GF-D8 (cell line): ENCODE measurements around the gene KRT9.

Experiments
- DNase-seq: peaks from one replicate; lab custom pipeline; 2025; lab: John Stamatoyannopoulos, UW

Gene KRT9

GRCh38 chr17:41528959-41529353, 42.9 kb downstream of the KRT9 start:
- DNase-seq: no peak

GRCh38 chr17:41527063-41528023, 44.5 kb downstream of the KRT9 start:
- no peak for DNase-seq

- DNase-seq: no peak
Observed at GRCh38 chr17:41524261-41524660, 47.6 kb downstream of the KRT9 start.

- DNase-seq: no peak
Observed at GRCh38 chr17:41523787-41524186, 48.1 kb downstream of the KRT9 start.

GRCh38 chr17:41523225-41523593, 48.6 kb downstream of the KRT9 start:
- DNase-seq: no peak

GRCh38 chr17:41522301-41523224, 49.3 kb downstream of the KRT9 start:
- DNase-seq: no peak

DNA sequence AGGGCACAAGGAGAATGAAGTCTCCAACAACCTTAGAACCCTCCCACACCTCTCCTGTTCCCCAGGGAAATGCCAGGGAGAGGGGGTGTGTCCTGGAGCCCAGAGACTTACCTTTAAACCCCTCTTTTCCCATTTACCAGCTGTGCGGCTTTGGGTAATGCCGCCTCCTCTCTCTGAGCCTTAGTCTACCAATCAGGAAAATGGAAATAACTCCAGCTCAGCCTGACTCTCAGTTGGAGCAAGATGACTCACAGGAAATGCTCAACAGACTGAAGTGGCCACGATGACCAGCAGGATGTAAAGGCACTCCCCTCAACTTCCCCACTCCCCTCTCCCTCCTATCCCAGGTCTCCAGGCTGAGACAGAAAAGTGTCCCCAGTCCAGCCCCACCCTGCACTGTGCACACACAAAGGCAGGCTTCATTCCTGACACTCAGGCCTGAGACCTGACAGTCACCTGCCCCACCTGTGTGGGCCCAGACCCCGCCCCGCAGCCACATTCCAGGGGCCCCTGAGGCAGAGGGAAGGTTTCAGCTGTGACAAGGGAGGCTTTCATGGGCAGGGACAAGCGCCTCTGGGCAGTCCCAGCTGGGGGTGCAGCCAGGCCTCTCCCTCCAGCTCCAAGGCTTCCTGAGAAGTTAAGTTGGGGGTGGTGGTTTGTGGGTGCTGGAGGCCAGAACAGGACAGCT, 50.1 kb downstream of the KRT9 start:
- DNase-seq: no peak

DNA sequence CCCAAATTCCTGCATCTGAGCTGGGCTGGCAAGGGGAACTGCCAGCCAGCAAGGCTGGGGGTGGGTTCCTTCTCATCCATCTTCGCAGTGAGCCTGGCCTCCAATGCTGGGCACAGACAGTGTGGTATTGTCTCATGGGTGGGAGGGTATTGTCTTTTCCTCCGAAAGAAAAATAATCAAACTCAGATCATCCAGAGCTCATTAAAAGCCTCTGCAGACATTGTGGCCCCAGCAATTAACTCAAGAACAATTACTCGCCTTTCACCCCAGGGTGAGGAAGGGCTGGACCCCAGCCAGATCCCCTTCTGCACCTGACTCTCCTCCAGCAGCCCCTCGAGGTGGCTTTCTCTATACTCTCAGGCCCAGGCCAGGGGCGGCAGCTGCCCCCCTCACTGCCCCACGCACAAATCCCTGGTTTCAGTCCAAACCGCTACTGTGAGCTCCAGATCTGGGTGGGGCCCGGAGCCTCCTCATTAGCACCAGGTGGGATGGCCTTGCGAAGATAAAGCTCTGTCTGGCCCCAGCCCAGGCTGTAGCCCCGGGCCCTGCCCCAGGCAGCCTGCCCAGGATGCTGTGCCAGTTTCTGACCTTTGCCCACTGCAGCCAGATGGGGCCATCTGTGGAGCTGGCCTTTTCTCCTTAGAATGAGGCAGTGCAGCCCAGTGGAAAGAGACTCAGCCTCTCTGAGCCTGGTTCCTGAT, 50.9 kb downstream of the KRT9 start:
- DNase-seq: no peak

DNA sequence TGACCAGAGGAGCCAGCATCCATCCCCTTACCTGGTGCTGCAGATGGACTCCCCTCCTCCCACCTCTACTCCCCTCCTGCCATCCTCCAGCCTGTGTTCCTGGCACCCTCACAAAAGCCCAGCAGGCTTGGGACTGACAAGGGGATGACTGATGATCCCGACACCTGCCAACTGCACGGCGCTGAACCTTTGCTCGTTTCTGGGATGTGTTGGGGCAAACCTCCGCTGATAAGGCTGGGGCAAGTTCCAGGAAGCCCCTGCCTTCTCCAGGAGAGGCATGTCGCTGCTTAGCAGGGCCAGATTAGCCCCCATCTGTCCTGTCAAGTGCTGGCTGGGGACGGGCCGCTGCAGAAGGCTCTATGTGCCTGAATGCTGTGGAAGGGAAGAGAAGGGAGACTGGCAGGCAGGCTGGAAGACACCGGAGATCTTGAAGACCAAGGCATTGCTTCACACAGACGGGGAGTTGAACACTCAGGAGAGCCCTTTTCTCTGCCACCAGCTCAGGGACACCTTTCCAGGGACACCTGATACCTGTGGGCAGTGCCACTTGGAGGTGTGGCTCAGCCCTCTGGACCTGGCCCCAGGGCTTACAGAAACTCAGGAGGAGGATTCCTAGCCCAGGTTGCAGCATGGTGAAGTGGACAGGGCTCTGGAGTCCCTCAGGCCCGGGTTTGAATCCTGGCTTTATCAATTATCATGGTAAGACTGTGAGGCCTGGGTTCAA, 52.2 kb downstream of the KRT9 start:
- DNase-seq: no peak

DNA sequence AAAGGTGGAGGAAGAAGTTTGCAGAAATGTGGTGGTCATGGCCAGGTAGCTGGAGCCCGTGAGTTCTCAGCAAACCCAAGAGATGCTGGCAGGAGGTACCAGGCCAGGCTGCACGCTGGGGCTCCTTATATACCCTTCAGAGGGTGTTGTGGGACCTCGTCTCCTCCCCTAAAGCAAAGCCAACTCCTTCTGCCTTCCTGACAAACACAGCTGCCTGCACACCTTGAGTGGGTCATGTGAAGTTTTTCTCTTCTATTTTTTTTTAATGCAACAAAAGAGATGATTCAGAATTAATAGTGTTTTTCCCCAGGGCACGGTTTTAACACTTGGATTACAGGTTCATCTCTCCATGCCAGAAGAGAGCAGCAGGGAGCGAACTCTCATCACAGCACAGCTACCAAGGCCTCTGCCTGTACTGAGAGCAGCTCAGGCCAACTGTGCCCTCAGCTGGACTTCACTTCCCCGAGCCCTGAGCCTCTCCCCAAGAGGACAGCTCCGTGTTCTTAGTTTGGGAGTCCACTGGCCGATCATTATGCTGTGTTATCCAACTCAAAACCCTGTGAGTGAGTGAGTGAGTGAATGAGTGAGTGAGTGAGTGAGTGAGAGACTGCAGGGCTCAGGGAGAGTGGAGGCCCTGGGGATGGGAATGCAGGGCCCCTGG, 52.9 kb downstream of the KRT9 start, which contains the start of gene KRT15:
Gene KRT15 (minus strand): TSS at position 102 of the 661 bp plus-strand sequence. CDS start 63 bp downstream, at position 39.
- DNase-seq: no peak

DNA sequence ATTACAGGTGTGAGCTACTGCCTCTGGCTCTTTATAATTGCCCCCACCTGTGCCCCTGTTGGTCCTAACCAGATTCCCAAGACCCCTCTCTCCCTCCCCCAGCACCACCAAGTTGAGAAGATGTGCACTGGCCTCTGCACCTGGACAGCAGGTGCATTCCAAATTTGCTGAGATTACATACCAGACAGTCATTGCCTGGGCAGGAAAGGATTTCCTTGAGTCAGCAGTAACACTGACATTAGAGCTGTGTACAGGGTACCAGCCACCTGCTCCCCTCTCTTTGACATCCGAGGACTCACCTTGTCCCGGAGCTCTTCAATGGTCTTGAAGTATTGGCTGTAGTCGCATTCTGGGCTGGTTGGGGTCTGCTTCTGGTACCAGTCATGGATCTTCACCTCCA, 53.8 kb downstream of the KRT9 start:
- DNase-seq: no peak

GRCh38 chr17:41516830-41517283, 55.0 kb downstream of the KRT9 start:
- DNase-seq: no peak

DNA sequence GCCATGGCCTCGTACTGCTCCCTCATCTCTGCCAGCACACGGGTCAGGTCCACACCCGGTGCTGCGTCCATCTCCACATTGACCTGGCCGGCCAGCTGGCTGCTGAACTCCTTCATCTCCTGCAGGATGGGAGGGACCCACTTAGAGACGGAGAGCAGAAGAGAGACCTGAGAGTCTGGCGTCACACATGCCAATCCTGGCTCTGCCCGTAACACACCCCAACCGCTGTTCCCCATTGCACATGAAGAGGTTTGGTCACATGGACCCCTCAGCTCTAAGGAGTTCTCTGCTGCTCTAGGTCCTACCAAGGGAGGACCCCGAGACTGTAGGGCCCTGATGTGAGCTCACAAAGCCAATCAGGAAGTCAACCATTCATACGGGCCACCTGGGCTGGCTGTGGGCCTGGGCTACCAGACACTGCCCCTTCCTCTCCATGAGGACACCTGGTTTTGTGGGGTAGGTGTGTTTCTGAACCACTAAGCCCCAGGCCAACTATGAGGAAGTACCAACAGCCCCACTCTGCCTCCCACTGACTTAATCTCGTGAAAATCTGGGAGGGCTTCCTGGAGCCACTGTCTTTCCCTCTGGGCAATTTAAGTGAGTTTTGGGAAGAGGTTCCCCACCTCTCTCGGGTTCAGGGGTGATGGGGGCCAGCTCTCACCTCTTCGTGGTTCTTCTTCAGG, 55.6 kb downstream of the KRT9 start:
- no peak for DNase-seq
